ENCODE results near the gene LRRC7. TPM values are rescaled to one million over a fixed set of nuclear protein-coding genes. Genes with fewer than 3 reads are reported as not detected.

Gene LRRC7
- total RNA-seq, 6 experiments from 2014 or later = 0.09 to 0.33 (median 0.23) TPM

GRCh38 chr1:70005386-70006034 is 437.8 kb downstream of the LRRC7 start:
- no peaks in the 10 kb centered on the region for H3K9me3 Mint-ChIP-seq
- no peak overlapping the region for H3K27ac Mint-ChIP-seq
- no peaks in the 10 kb centered on the region for H3K36me3 Mint-ChIP-seq (ENCODE audit: low read depth)
- DNase-seq = no peak
- H3K4me1 Mint-ChIP-seq (ENCODE audit: low read depth) = peaks cover 12% of the 10 kb centered on the region; the same call in 1 of the 2 replicates
- H3K27me3 Mint-ChIP-seq (ENCODE audit: insufficient read depth) = no peaks in the 10 kb centered on the region
- no peak overlapping the region for H3K4me3 Mint-ChIP-seq
- TF ChIP-seq CTCF (IDR thresholded peaks at IDR 0.05) = no peak

GRCh38 chr1:70008660-70009059 is 440.9 kb downstream of the LRRC7 start:
- no peaks in the 10 kb centered on the region for H3K27me3 Mint-ChIP-seq (ENCODE audit: insufficient read depth)
- no peak overlapping the region for H3K27ac Mint-ChIP-seq
- no peaks in the 10 kb centered on the region for H3K9me3 Mint-ChIP-seq
- no peak overlapping the region for H3K4me3 Mint-ChIP-seq
- TF ChIP-seq CTCF (IDR thresholded peaks at IDR 0.05) = no peak
- no peaks in the 10 kb centered on the region for H3K36me3 Mint-ChIP-seq (ENCODE audit: low read depth)
- DNase-seq = no peak
- peaks cover 3% of the 10 kb centered on the region; the same call in 1 of the 2 replicates for H3K4me1 Mint-ChIP-seq (ENCODE audit: low read depth)

DNA sequence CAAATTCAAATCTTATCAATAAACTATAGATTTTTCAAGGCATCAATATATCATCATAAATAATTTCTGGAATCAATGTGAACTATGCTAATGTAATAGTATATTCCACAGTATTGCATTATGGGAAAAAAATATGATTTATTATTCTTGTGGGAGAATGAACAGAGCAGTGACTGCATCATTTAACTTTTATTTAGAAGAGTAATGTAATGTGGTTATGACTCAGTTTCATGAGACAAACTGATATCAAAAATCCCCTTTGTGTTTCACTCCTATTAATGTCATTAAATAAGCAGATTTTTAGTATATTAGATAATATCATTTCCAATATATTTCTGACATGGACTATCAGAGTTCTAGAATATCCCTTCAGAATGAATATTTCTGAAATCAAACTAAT is 450.0 kb downstream of the LRRC7 start:
- Mint-ChIP-seq H3K4me3 (no peak overlapping the region), H3K4me1 (ENCODE audit: low read depth) (no peaks in the 10 kb centered on the region), H3K27me3 (ENCODE audit: insufficient read depth) (no peaks in the 10 kb centered on the region), H3K27ac (no peak overlapping the region), H3K9me3 (no peaks in the 10 kb centered on the region), H3K36me3 (ENCODE audit: low read depth) (no peaks in the 10 kb centered on the region)
- TF ChIP-seq CTCF (IDR thresholded peaks at IDR 0.05) = no peak
- DNase-seq = no peak

- Mint-ChIP-seq H3K27ac (no peak overlapping the region), H3K4me3 (no peak overlapping the region), H3K27me3 (ENCODE audit: insufficient read depth) (peaks cover 1% of the 10 kb centered on the region; the same call in 1 of the 2 replicates), H3K4me1 (ENCODE audit: low read depth) (no peaks in the 10 kb centered on the region), H3K36me3 (ENCODE audit: low read depth) (no peaks in the 10 kb centered on the region), H3K9me3 (no peaks in the 10 kb centered on the region)
- DNase-seq = no peak
- TF ChIP-seq CTCF (IDR thresholded peaks at IDR 0.05) = no peak
These were observed 456.6 kb downstream of the LRRC7 start for GRCh38 chr1:70024272-70024671.

GRCh38 chr1:70025052-70025451 is 457.3 kb downstream of the LRRC7 start:
- DNase-seq = no peak
- no peak overlapping the region for H3K4me3 Mint-ChIP-seq
- no peaks in the 10 kb centered on the region for H3K4me1 Mint-ChIP-seq (ENCODE audit: low read depth)
- peaks cover 4% of the 10 kb centered on the region; the same call in 1 of the 2 replicates for H3K27me3 Mint-ChIP-seq (ENCODE audit: insufficient read depth)
- no peak for TF ChIP-seq CTCF (IDR thresholded peaks at IDR 0.05)
- no peaks in the 10 kb centered on the region for H3K9me3 Mint-ChIP-seq
- H3K27ac Mint-ChIP-seq = no peak overlapping the region
- no peaks in the 10 kb centered on the region for H3K36me3 Mint-ChIP-seq (ENCODE audit: low read depth)
